ENCODE data around the gene PCDHGB3.

Gene PCDHGB3

GRCh38 chr5:141349917-141350619 is 20.0 kb upstream of the PCDHGB3 start, which contains the start of gene PCDHGB1:
Gene PCDHGB1, plus strand, starts transcription at chr5:141350099. Its CDS starts 162 bp downstream, at chr5:141350261.
- peaks cover 3% of the 10 kb centered on the region for H3K27me3 Mint-ChIP-seq (ENCODE audit: low read depth)
- H3K4me1 Mint-ChIP-seq: no peaks in the 10 kb centered on the region
- peak within 1 kb of the TSS in 1 of 3 experiments; percentile 45 for H3K4me3 Mint-ChIP-seq
- peaks cover 26% of the 10 kb centered on the region for H3K36me3 Mint-ChIP-seq (ENCODE audit: low read depth)
- H3K9me3 Mint-ChIP-seq: peaks cover 54% of the 10 kb centered on the region
- TF ChIP-seq CTCF (IDR thresholded peaks at IDR 0.05; ENCODE audit: unreplicated experiment in 3 of 3): no peak
- H3K27ac Mint-ChIP-seq: no peak within 1 kb of the TSS

- no peak for TF ChIP-seq CTCF (IDR thresholded peaks at IDR 0.05; ENCODE audit: unreplicated experiment in 3 of 3)
- H3K27me3 Mint-ChIP-seq (ENCODE audit: low read depth): peaks cover 2% of the 10 kb centered on the region
- H3K9me3 Mint-ChIP-seq: peaks cover 58% of the 10 kb centered on the region
- H3K27ac Mint-ChIP-seq: no peak overlapping the region
- H3K4me1 Mint-ChIP-seq: no peaks in the 10 kb centered on the region
- no peak overlapping the region for H3K4me3 Mint-ChIP-seq
- peaks cover 35% of the 10 kb centered on the region for H3K36me3 Mint-ChIP-seq (ENCODE audit: low read depth)
Observed at GRCh38 chr5:141351591-141351990, 18.5 kb upstream of the PCDHGB3 start.

- Mint-ChIP-seq H3K27me3 (ENCODE audit: low read depth) (peaks cover 4% of the 10 kb centered on the region), H3K4me3 (no peak within 1 kb of the TSS), H3K36me3 (ENCODE audit: low read depth) (peaks cover 37% of the 10 kb centered on the region), H3K4me1 (no peaks in the 10 kb centered on the region), H3K9me3 (peaks cover 52% of the 10 kb centered on the region), H3K27ac (no peak within 1 kb of the TSS)
- TF ChIP-seq CTCF (IDR thresholded peaks at IDR 0.05; ENCODE audit: unreplicated experiment in 3 of 3): no peak
Observed at GRCh38 chr5:141354900-141355469, 15.1 kb upstream of the PCDHGB3 start, which contains the start of gene PCDHGA4. Gene PCDHGA4, plus strand, starts transcription at chr5:141355021. Its CDS starts 87 bp downstream, at chr5:141355108.

- Mint-ChIP-seq H3K36me3 (ENCODE audit: low read depth) (peaks cover 35% of the 10 kb centered on the region), H3K27ac (no peak overlapping the region), H3K4me3 (no peak overlapping the region), H3K4me1 (no peaks in the 10 kb centered on the region), H3K9me3 (peaks cover 54% of the 10 kb centered on the region), H3K27me3 (ENCODE audit: low read depth) (peaks cover 4% of the 10 kb centered on the region)
- no peak for TF ChIP-seq CTCF (IDR thresholded peaks at IDR 0.05; ENCODE audit: unreplicated experiment in 3 of 3)
Observed at GRCh38 chr5:141355641-141356040, 14.4 kb upstream of the PCDHGB3 start.

GRCh38 chr5:141356133-141356532 is 13.9 kb upstream of the PCDHGB3 start:
- Mint-ChIP-seq H3K4me1 (no peaks in the 10 kb centered on the region), H3K9me3 (peaks cover 58% of the 10 kb centered on the region), H3K36me3 (ENCODE audit: low read depth) (peaks cover 40% of the 10 kb centered on the region), H3K27ac (no peak overlapping the region), H3K27me3 (ENCODE audit: low read depth) (peaks cover 4% of the 10 kb centered on the region), H3K4me3 (no peak overlapping the region)
- no peak for TF ChIP-seq CTCF (IDR thresholded peaks at IDR 0.05; ENCODE audit: unreplicated experiment in 3 of 3)
